Stimulated activated CD8-positive, alpha-beta memory T cell treated with anti-CD3 and anti-CD28 coated beads, Interleukin-7, amount 100 ng/mL, for 1 hour (primary cell): ENCODE results near the gene TENT5A.
A peak's percentile ranks its signal among the peaks of the same experiment; 100 is the strongest.
"Not testable (repeated sequence)": the region's sequence is repeated elsewhere in the genome, so short reads cannot be mapped to it uniquely, and the experiment has no call there.

ENCODE experiments used
- DNase-seq, 2 donors: peaks; one replicate each; pipeline ENCODE4 v3.0.0-alpha.2; 2020; ENCODE audit warnings: low read depth in 2 of 2

Gene TENT5A

DNA sequence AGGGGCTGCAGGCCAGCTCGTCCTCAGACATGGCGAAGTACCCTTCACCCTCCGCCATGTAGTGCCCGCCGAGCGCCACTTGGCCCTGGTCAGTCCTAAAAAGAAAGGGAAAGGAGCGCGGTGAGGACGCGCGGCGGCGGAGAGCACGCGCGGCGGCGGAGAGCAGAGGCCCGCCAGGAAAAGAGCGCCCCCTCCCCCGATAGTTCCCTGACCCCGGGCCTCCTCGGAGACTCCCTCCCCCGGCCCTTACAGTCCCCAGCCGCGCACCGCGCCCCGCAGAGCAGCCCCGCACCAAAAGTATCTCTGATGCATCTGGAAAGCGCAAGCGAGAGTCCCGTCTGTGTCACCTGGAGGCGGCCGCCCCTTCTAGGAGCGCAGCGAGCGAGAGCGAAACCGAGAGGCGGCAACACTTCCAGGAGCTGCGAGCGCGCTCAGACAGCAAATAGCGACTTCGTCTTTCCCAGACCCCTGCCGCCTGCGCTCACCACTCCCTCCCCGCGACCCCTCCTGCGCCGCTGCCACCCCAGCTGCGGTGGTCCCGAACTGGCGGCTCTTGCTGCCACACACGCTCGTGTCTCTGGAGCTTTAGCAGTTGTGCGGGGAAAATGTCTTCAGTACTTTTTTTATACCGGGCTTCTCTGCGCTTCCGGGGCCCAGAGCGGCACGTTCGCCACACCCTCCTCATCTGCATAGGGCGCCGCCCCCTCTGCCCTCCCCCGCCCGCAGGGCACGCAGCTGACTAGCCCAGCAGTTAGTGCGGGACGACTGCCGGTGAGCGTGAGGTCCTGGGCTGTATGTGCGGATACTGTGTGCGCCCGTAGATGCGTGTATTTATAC, at the start of gene TENT5A:
TSS of gene TENT5A (minus strand) at position 598 of the 837 bp plus-strand sequence. CDS start at position 58, 540 bp downstream.
- peak; percentile 63 to 65 for DNase-seq

GRCh38 chr6:81801489-81801888, 49.0 kb upstream of the TENT5A start:
- no peak for DNase-seq

DNA sequence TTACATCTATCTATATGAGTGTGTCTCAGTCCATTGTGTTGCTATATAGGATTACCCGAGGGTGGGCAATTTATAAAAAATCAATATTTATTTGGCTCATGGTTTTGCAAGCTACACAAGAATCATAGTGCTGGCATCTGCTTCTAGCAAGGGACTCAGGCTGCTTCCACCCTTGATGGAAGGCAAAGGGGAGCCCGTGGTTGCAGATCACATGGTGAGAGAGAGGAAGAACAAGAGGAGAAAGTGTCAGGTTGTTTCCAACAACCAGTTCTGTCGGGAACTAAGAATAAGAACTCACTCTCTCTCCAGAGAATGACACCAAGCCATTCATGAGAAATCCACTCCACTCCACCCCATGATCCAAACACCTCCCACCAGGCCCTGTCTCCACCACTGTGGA, 48.2 kb upstream of the TENT5A start:
- no peak for DNase-seq

DNA sequence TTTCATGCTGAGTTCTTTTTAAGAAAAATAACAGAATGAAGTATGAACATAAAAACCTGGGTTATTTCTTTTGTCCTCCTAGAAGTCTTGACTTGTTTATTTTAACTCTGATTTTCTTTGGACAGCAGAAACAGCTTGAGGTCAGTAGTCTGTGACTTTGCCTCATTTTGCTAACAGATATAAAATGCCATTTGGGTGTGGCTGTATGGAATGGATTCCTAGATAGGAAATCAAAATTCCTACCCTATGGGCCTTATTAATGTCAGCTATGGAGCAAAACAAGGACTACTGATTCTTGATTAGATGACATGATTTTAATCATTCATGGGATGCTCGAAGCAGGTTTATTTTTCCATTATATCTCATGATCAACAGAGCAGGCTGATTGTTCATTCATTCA, 46.8 kb upstream of the TENT5A start:
- DNase-seq = no peak

GRCh38 chr6:81797591-81797990, 45.1 kb upstream of the TENT5A start:
- no peak for DNase-seq

DNA sequence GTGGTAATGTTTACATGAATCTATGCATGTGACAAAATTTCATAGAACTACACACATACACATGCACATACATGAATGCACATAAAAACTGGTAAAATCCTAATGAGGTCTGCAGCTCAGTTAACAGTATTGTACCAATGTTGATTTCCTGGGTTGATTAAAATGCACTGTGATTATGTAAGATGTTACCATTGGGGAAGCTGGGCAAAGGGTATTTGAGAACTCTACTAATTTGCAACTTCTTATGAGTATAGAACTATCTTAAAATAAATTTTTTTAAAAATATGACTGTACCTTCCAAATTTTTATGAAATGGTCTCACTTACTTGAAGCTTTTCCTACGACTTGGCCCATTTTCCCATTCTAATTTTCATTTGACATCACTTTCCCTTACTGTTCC, 43.4 kb upstream of the TENT5A start:
- no peak for DNase-seq

GRCh38 chr6:81793821-81794475, 41.5 kb upstream of the TENT5A start:
- DNase-seq = no peak

- no peak for DNase-seq
Observed at GRCh38 chr6:81792826-81793225, 40.3 kb upstream of the TENT5A start.

- DNase-seq = no peak
Observed at GRCh38 chr6:81791756-81792155, 39.3 kb upstream of the TENT5A start.

DNA sequence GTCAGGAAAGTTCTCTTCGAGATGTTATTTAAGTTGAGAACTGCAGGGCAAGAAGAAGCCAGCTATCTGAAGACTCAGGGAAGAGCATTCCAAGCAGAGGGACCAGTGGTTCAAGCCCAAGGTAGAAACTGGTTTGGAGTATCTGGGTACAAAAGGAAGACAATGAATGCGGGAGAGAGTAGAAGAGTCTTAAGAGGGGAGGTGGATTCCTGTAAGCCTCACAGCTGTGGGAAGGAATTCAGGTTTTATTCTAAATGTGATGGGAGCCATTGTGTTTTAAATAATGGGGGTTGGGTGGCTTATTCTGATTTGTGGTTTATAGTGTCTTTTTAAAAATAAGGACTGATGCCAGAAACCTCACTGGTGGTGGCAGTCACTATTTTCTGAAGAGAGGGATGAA, 37.6 kb upstream of the TENT5A start:
- DNase-seq = no peak

- no peak for DNase-seq
Observed at GRCh38 chr6:81789291-81789690, 36.8 kb upstream of the TENT5A start.

DNA sequence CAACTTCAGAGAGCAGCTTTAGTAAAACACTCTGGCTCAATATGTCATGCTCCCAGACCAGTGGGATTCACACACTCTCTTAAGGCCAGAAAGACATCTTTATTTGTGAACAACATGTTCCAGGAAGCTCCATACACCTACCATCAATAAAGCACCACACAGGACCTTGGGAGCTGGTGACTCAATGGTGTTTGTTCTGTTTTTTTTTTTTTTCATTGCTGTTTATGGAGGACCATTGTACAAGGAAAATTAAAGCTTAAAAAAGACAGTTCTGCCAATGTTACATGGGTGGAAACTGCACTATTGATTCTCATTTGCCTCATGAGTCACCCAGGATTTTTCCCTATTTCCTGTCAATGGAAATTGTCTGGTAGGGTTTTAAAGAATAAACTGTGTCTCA, 36.3 kb upstream of the TENT5A start:
- no peak for DNase-seq

GRCh38 chr6:81787313-81788068, 35.0 kb upstream of the TENT5A start:
- no peak for DNase-seq

GRCh38 chr6:81786150-81786549, 33.7 kb upstream of the TENT5A start:
- no peak for DNase-seq

GRCh38 chr6:81785377-81785776, 32.9 kb upstream of the TENT5A start:
- DNase-seq = no peak

- DNase-seq = no peak
Observed at GRCh38 chr6:81783893-81784292, 31.4 kb upstream of the TENT5A start.

DNA sequence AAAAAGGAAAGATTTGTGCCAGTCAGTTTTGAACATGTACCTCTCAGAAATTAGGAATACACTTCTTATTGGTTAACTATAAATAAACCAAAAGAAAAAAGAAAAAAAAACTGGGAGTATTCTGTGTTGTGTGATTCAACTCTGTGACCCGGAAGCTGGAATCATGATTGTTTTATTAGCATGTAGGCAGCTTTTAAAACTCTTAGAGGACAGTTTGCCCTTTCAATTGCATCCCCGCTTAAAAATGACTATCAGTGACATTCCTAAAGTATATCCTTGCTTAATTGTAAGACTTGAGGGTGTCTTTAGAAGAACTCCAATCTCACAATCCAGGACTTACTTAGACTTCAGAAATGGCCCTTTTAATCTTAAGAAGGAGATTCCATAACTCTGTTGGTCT, 29.1 kb upstream of the TENT5A start:
- no peak for DNase-seq

DNA sequence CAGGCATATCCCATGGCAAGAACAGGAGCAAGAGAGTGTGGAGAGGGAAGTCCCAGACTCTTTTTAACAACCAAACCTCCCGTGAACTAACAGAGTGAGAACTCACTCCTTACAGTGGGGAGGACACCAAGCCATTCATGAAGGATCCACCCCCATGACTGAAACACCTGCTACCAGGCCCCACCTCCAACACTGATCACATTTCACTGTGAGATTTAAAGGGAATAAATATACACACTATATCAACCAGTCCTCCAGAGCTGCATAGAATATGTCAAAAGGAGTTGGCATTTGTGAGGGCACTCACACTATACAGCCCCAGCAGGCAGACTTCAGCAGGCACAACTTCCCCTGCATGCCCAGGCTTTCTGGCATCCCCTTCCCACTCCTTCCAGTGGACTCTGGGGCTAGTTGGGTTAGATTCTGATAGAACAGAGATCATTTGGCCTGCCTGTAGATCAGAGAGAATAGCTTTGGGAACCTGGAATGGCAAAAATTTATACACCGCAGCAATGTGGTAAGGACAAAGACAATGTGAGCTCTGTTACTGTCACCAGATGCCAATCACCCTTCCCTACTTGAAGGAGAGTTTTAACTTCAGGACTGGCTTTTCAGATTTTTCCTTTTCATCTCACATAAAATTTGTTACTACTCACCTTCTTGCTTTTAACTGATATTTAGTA, 25.2 kb upstream of the TENT5A start:
- DNase-seq = no peak

DNA sequence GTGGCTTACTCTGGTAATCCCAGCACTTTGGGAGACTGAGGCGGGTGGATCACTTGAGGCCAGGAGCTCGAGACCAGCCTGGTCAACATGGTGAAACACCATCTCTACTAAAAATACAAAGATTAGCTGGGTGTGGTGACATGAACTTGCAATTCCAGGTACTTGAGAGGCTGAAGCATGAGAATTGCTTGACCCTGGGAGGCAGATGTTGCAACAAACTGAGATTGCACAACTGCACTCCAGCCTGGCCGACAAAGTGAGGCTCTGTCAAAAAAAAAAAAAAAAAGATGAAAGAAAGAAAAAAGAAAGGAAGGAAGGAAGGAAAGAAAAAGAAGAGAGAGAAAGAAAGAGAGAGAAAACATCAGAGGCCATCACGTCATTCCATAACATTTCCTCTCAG, 23.7 kb upstream of the TENT5A start:
- DNase-seq = not testable (repeated sequence)

DNA sequence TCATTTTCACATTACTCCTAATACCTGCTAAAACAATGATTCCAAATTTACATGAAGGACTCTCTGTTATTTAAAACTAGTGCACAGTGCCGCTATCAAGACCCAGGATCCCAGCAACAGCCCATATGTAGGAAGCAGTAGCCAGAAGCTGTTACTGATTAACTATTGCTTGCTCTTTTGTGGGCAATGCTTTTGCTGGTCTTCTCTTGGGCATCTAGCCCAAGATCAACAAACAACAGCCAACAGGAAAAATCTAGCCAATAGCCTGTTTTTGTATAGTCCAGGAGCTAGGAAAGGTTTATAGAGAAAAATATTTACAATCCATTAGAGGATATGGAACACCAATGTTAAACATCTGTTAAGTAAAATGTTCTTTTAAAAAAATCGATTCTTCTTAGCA, 22.1 kb upstream of the TENT5A start:
- no peak for DNase-seq

DNA sequence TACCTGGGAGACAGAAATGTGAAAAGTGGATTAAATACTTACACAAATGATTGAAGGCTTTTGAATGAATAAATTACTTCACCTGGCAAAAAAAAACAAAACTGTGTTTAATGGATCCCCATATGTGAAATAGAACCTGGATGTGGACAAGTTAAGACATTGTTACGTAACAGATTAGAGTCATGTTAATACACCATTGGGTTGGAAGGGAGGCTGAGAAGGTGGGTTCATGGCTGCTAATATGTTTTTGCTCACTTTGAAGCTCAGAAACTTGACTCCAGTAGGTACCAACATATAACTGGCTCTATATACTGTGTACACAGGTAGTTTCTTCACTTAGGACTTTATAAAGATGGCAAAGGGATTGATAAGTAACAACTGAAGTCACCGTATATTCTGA, 21.4 kb upstream of the TENT5A start:
- no peak for DNase-seq

DNA sequence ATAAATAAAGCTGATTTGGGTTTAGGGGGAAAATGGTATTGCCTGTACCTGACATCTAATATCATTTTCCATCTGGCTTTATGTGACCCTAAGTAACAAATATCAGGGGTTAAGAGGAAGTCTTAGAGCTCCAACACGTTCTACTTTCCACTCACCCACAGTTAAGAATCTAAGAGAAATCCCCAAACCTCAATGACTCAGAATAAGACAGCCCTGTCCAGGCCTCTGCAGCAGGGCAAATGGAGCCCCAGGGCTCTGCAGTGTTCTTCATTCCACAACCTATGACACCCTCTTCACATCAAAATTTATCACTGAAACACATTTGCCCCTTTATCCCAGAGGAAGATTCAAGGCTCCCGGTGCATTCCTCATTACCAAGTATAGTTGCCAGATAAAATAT, 20.3 kb upstream of the TENT5A start:
- DNase-seq = no peak
